H9 (cell line): ENCODE results near the gene VAV2. TPM values are rescaled to one million over a fixed set of nuclear protein-coding genes. Genes with fewer than 3 reads are reported as not detected.

ENCODE experiments used
- DNase-seq: peaks from one replicate; pipeline ENCODE4 v3.0.0-alpha.2; 2017
- H2AFZ ChIP-seq: one replicate; pipeline ENCODE4 v1.6.1; 2013; ENCODE audit warnings: mild to moderate bottlenecking, low read length, control low read depth, moderate library complexity
- H2AK5ac ChIP-seq: 2 replicates; pipeline ENCODE4 v1.6.1; 2013; ENCODE audit warnings: low read length, control low read depth, mixed read lengths; ENCODE audit not compliant: insufficient read length
- H2BK120ac ChIP-seq: one replicate; pipeline ENCODE4 v1.6.1; 2013; ENCODE audit warnings: low read depth, mild to moderate bottlenecking, low read length, control low read depth, inconsistent platforms; ENCODE audit not compliant: poor library complexity, severe bottlenecking
- H2BK12ac ChIP-seq: 2 replicates; pipeline ENCODE4 v1.6.1; 2013; ENCODE audit warnings: low read length, control low read depth, mixed read lengths, low read depth; ENCODE audit not compliant: insufficient read length
- H2BK15ac ChIP-seq: 2 replicates; pipeline ENCODE4 v1.6.1; 2013; ENCODE audit warnings: low read depth, low read length, control low read depth
- H2BK20ac ChIP-seq: one replicate; pipeline ENCODE4 v1.6.1; 2013; ENCODE audit warnings: low read depth, mild to moderate bottlenecking, low read length, control low read depth, inconsistent platforms; ENCODE audit not compliant: poor library complexity, severe bottlenecking
- H2BK5ac ChIP-seq: 2 replicates; pipeline ENCODE4 v1.6.1; 2013; ENCODE audit warnings: low read length, control low read depth, mixed read lengths; ENCODE audit not compliant: insufficient read length
- H3K14ac ChIP-seq: 2 replicates; pipeline ENCODE4 v1.6.1; 2013; ENCODE audit warnings: low read length, control low read depth; ENCODE audit not compliant: insufficient read depth
- H3K18ac ChIP-seq: 2 replicates; pipeline ENCODE4 v1.6.1; 2013; ENCODE audit warnings: low read depth, mild to moderate bottlenecking, mixed read lengths, low read length, control low read depth; ENCODE audit not compliant: insufficient read length
- H3K23ac ChIP-seq: 2 replicates; pipeline ENCODE4 v1.6.1; 2013; ENCODE audit warnings: low read length, control low read depth, mixed read lengths, low read depth; ENCODE audit not compliant: insufficient read length
- H3K23me2 ChIP-seq: 2 replicates; pipeline ENCODE4 v1.6.1; 2013; ENCODE audit warnings: low read depth, mild to moderate bottlenecking, mixed read lengths, low read length, control low read depth; ENCODE audit not compliant: insufficient read length, poor library complexity, severe bottlenecking
- H3K27ac ChIP-seq: 2 replicates; pipeline ENCODE4 v1.5.1; 2013; ENCODE audit warnings: low read length, control low read depth, mixed read lengths, low read depth; ENCODE audit not compliant: insufficient read length
- H3K27me3 ChIP-seq: 2 replicates; pipeline ENCODE4 v1.6.1; 2013; ENCODE audit warnings: low read length, control low read depth, inconsistent platforms; ENCODE audit not compliant: insufficient read depth
- H3K4ac ChIP-seq: 2 replicates; pipeline ENCODE4 v1.6.1; 2013; ENCODE audit warnings: low read depth, mild to moderate bottlenecking, control low read depth, inconsistent platforms, low read length, moderate library complexity
- H3K4me1 ChIP-seq: 2 replicates; pipeline ENCODE4 v1.6.1; 2013; ENCODE audit warnings: low read length, control low read depth, inconsistent platforms; ENCODE audit not compliant: insufficient read depth
- H3K4me2 ChIP-seq: 2 replicates; pipeline ENCODE4 v1.6.1; 2013; ENCODE audit warnings: low read length, control low read depth, mixed read lengths; ENCODE audit not compliant: insufficient read length, insufficient read depth
- H3K56ac ChIP-seq: 2 replicates; pipeline ENCODE4 v1.6.1; 2013; ENCODE audit warnings: low read depth, mild to moderate bottlenecking, mixed read lengths, low read length, control low read depth; ENCODE audit not compliant: insufficient read length
- H3K79me1 ChIP-seq: 2 replicates; pipeline ENCODE4 v1.6.1; 2013; ENCODE audit warnings: low read depth, mild to moderate bottlenecking, moderate library complexity, low read length, control low read depth, inconsistent platforms; ENCODE audit not compliant: insufficient read depth, poor library complexity, severe bottlenecking
- H3K79me2 ChIP-seq: 2 replicates; pipeline ENCODE4 v1.6.1; 2013; ENCODE audit warnings: low read length, control low read depth, inconsistent platforms; ENCODE audit not compliant: insufficient read depth
- H3K9ac ChIP-seq: 2 replicates; pipeline ENCODE4 v1.6.1; 2013; ENCODE audit warnings: low read length, control low read depth, mixed read lengths; ENCODE audit not compliant: insufficient read length; ENCODE audit errors: extremely low read depth
- H3K9me3 ChIP-seq: one replicate; pipeline ENCODE4 v1.6.1; 2013; ENCODE audit warnings: low read depth, low read length, inconsistent platforms; ENCODE audit not compliant: control insufficient read depth
- H3T11ph ChIP-seq: one replicate; pipeline ENCODE4 v1.6.1; 2013; ENCODE audit warnings: mild to moderate bottlenecking, low read length, control low read depth, inconsistent platforms
- H4K20me1 ChIP-seq: one replicate; pipeline ENCODE4 v1.6.1; 2013; ENCODE audit not compliant: control insufficient read depth, insufficient read length, insufficient read depth
- H4K5ac ChIP-seq: 2 replicates; pipeline ENCODE4 v1.6.1; 2013; ENCODE audit warnings: low read depth, mild to moderate bottlenecking, mixed read lengths, low read length, control low read depth; ENCODE audit not compliant: insufficient read length
- H4K8ac ChIP-seq: replicated peaks from 2 replicates; pipeline ENCODE4 v1.6.1; 2013; ENCODE audit warnings: low read length, control low read depth, mixed read lengths, low read depth; ENCODE audit not compliant: insufficient read length
- H4K91ac ChIP-seq: 2 replicates; pipeline ENCODE4 v1.6.1; 2013; ENCODE audit warnings: low read depth, mild to moderate bottlenecking, moderate library complexity, mixed read lengths, low read length, control low read depth; ENCODE audit not compliant: insufficient read length
- H3K27ac Mint-ChIP-seq, 3 experiments: 2 replicates in 2 of 3; 3 replicates in 1 of 3; pipeline ENCODE4 v1.8.0; 2020 to 2021; ENCODE audit warnings: mixed read lengths in 3 of 3, mild to moderate bottlenecking in 1 of 3, moderate library complexity in 1 of 3
- H3K27me3 Mint-ChIP-seq: 2 replicates; pipeline ENCODE4 v1.8.0; 2021; ENCODE audit warnings: low read depth, mild to moderate bottlenecking, moderate library complexity, mixed read lengths
- H3K36me3 Mint-ChIP-seq, 3 experiments: 2 replicates in 2 of 3; 3 replicates in 1 of 3; pipeline ENCODE4 v1.8.0; 2020 to 2021; ENCODE audit warnings: low read depth in 3 of 3, mixed read lengths in 3 of 3; ENCODE audit not compliant: insufficient read depth in 1 of 3
- H3K4me1 Mint-ChIP-seq, 2 experiments: 2 replicates each; pipeline ENCODE4 v1.8.0; 2020; ENCODE audit warnings: mixed read lengths in 2 of 2
- H3K4me3 Mint-ChIP-seq, 2 experiments: 2 replicates in 1 of 2; 3 replicates in 1 of 2; pipeline ENCODE4 v1.8.0; 2020 to 2021; ENCODE audit warnings: mild to moderate bottlenecking in 2 of 2, mixed read lengths in 2 of 2, moderate library complexity in 1 of 2
- H3K9me3 Mint-ChIP-seq, 2 experiments: 2 replicates in 1 of 2; 3 replicates in 1 of 2; pipeline ENCODE4 v1.8.0; 2020; ENCODE audit warnings: mild to moderate bottlenecking in 2 of 2, mixed read lengths in 2 of 2, moderate library complexity in 1 of 2
- CTCF ChIP-seq: fragments of 200-600 bp; sonication (generic); conservative IDR thresholded peaks from 3 replicates; pipeline ENCODE4 v1.8.0; 2021; ENCODE audit warnings: antibody characterized with exemption, mild to moderate bottlenecking
- whole genome bisulfite sequencing: extraction: QIAGEN DNeasy Blood & Tissue Kit; methylation state at CpG from one replicate; pipeline ENCODE4 v1.1.7; 2013; ENCODE audit warnings: missing lambda C conversion rate, low lambda C conversion rate, mixed read lengths; ENCODE audit not compliant: insufficient read length; ENCODE audit errors: extremely low coverage; 5-methylcytosine and 5-hydroxymethylcytosine counted together
- total RNA-seq: library from RNA; stranded (reverse); gene quantifications from 2 replicates; pipeline ENCODE4 v1.2.1, GENCODE V29; 2021

Gene VAV2
- total RNA-seq, 1 experiment from 2014 or later = 58.7 TPM

- Histone ChIP-seq H3K18ac (no peak overlapping the region), H3K79me1 (no peaks in the 10 kb centered on the region), H3K27me3 (no peaks in the 10 kb centered on the region), H4K8ac (no peak overlapping the region), H2AFZ (no peak overlapping the region), H2BK120ac (no peak overlapping the region), H3K23me2 (no peaks in the 10 kb centered on the region), H3T11ph (no peak overlapping the region), H3K14ac (no peak overlapping the region; the same call in 1 of the 2 replicates), H3K4me2 (no peak overlapping the region), H2BK20ac (no peak overlapping the region), H2BK12ac (no peak overlapping the region), H4K91ac (no peak overlapping the region), H3K79me2 (peaks cover 3% of the 10 kb centered on the region; the same call in 1 of the 2 replicates), H3K4ac (no peak overlapping the region), H3K56ac (no peak overlapping the region), H3K9ac (no peak overlapping the region), H2BK5ac (no peak overlapping the region), H3K9me3 (no peaks in the 10 kb centered on the region), H3K27ac (no peak overlapping the region), H2AK5ac (no peak overlapping the region), H2BK15ac (no peak overlapping the region), H4K5ac (no peak overlapping the region), H4K20me1 (peaks cover 4% of the 10 kb centered on the region), H3K4me1 (peaks cover 5% of the 10 kb centered on the region; the same call in 1 of the 2 replicates), H3K23ac (no peak overlapping the region)
- TF ChIP-seq CTCF = no peak
- no peak overlapping the region for H3K27ac Mint-ChIP-seq
- no peaks in the 10 kb centered on the region for H3K27me3 Mint-ChIP-seq
- peaks cover 0 to 15% (median 8%) of the 10 kb centered on the region in 3 experiments; a peak in 4 of 7 replicates for H3K36me3 Mint-ChIP-seq
- peaks cover 26 to 35% of the 10 kb centered on the region in 2 experiments for H3K4me1 Mint-ChIP-seq
- no CpG with 5 or more reads among the region's 12 CpGs for WGBS
- no peaks in the 10 kb centered on the region; a peak in 1 of 5 replicates for H3K9me3 Mint-ChIP-seq
- no peak for DNase-seq
- no peak overlapping the region for H3K4me3 Mint-ChIP-seq
Measured at GRCh38 chr9:133920471-133920870, 71.7 kb downstream of the VAV2 start.
